Myocyte (in vitro differentiated cells): ENCODE data around the gene TGM5. TPM values are rescaled to one million over a fixed set of nuclear protein-coding genes. Genes with fewer than 3 reads are reported as not detected.

Experiments
- DNase-seq: peaks from one replicate; pipeline ENCODE4 v3.0.0-alpha.2; 2012; ENCODE audit warnings: low read depth
- total RNA-seq: library from RNA; depleted of rRNA; stranded (reverse); fragments of >200 nt; gene quantifications from 2 replicates; pipeline ENCODE4 v1.2.3, GENCODE V29; 2014

Gene TGM5
- total RNA-seq, 1 donor from 2014 or later, result not detected

- DNase-seq, result no peak
Observed at GRCh38 chr15:43196760-43197548, 69.8 kb downstream of the TGM5 start.

GRCh38 chr15:43194795-43195194, 71.9 kb downstream of the TGM5 start:
- DNase-seq, result peak; percentile 35

- no peak for DNase-seq
Observed at GRCh38 chr15:43193710-43194109, 73.0 kb downstream of the TGM5 start.

- DNase-seq, result peak; percentile 13
Observed at GRCh38 chr15:43190178-43190577, 76.5 kb downstream of the TGM5 start.

GRCh38 chr15:43189296-43189695, 77.4 kb downstream of the TGM5 start:
- no peak for DNase-seq

GRCh38 chr15:43187544-43188155, 79.1 kb downstream of the TGM5 start:
- DNase-seq, result peak; percentile 40

- DNase-seq, result peak; percentile 35
Observed at GRCh38 chr15:43186003-43186353, 80.8 kb downstream of the TGM5 start.

GRCh38 chr15:43185157-43186002, 81.3 kb downstream of the TGM5 start, which contains the start of gene CCNDBP1:
TSS of gene CCNDBP1 (plus strand) at chr15:43185403. CDS start at chr15:43185499, 96 bp downstream.
- DNase-seq, result peak; percentile 92

GRCh38 chr15:43184407-43185124, 82.2 kb downstream of the TGM5 start:
- DNase-seq, result peak; percentile 63

GRCh38 chr15:43183270-43183669, 83.5 kb downstream of the TGM5 start:
- DNase-seq, result no peak

Other genes with a start within 250 kb of the TGM5 start
- 37.6 and 40.0 TPM in 2 replicates for gene UBR1, start 160.9 kb downstream of the TGM5 start, total RNA-seq
- gene TMEM62, start 133.3 kb downstream of the TGM5 start, total RNA-seq, result 9.8 and 13.1 TPM in 2 replicates
- 97.6 and 109 TPM in 2 replicates for gene CCNDBP1, start 81.5 kb downstream of the TGM5 start, total RNA-seq
- gene EPB42, start 45.9 kb downstream of the TGM5 start, total RNA-seq, result not detected in 2 replicates
- gene TGM7, start 35.3 kb upstream of the TGM5 start, total RNA-seq, result not detected in 2 replicates
- gene LCMT2, start 63.6 kb upstream of the TGM5 start, total RNA-seq, result 4.5 and 7.1 TPM in 2 replicates
- 22.7 and 26.2 TPM in 2 replicates for gene ZSCAN29, start 104.1 kb upstream of the TGM5 start, total RNA-seq
- 8.2 and 11.7 TPM in 2 replicates for gene TUBGCP4, start 104.2 kb upstream of the TGM5 start, total RNA-seq
- 74.8 and 86.4 TPM in 2 replicates for gene TP53BP1, start 226.2 kb upstream of the TGM5 start, total RNA-seq